ENCODE results near the gene SLC6A19.
A peak's percentile ranks its signal among the peaks of the same experiment; 100 is the strongest.

The SLC6A19 gene

GRCh38 chr5:1161833-1162229, 39.6 kb upstream of the SLC6A19 start:
- H3K27ac Mint-ChIP-seq: no peak overlapping the region
- H3K4me3 Mint-ChIP-seq: no peak overlapping the region
- no peak for ATAC-seq (replicated peaks)

GRCh38 chr5:1162276-1162675, 39.1 kb upstream of the SLC6A19 start:
- Mint-ChIP-seq H3K9me3 (peaks cover 6% of the 10 kb centered on the region in 2 donors), H3K36me3 (peaks cover 6 to 7% of the 10 kb centered on the region in 2 donors), H3K4me3 (no peak overlapping the region), H3K27me3 (peaks cover 46 to 60% of the 10 kb centered on the region in 2 donors), H3K4me1 (peaks cover 10 to 12% of the 10 kb centered on the region in 2 donors), H3K27ac (no peak overlapping the region)
- ATAC-seq (replicated peaks): no peak
- DNase-seq: no peak

More at GRCh38 chr5:1161833-1162229, 39.6 kb upstream of the SLC6A19 start:
- no peak for DNase-seq
- peaks cover 9% of the 10 kb centered on the region in 2 donors for H3K36me3 Mint-ChIP-seq
- H3K9me3 Mint-ChIP-seq: peaks cover 7 to 8% of the 10 kb centered on the region in 2 donors
- H3K27me3 Mint-ChIP-seq: peaks cover 48 to 63% of the 10 kb centered on the region in 2 donors
- H3K4me1 Mint-ChIP-seq: peaks cover 10 to 14% of the 10 kb centered on the region in 2 donors

- Mint-ChIP-seq H3K4me1 (peaks cover 6 to 11% of the 10 kb centered on the region in 2 donors), H3K27me3 (peaks cover 41 to 55% of the 10 kb centered on the region in 2 donors), H3K9me3 (peaks cover 1% of the 10 kb centered on the region in 2 donors), H3K4me3 (no peak overlapping the region), H3K36me3 (peaks cover 2% of the 10 kb centered on the region in 2 donors), H3K27ac (no peak overlapping the region)
- DNase-seq: no peak
- ATAC-seq (replicated peaks): no peak
Measured at GRCh38 chr5:1162751-1163150, 38.6 kb upstream of the SLC6A19 start.

GRCh38 chr5:1163366-1163765, 38.0 kb upstream of the SLC6A19 start:
- H3K27ac Mint-ChIP-seq: no peak overlapping the region
- no peaks in the 10 kb centered on the region for H3K9me3 Mint-ChIP-seq
- ATAC-seq (replicated peaks) (no peak), DNase-seq (no peak)
- H3K27me3 Mint-ChIP-seq: peaks cover 39 to 54% of the 10 kb centered on the region in 2 donors
- no peaks in the 10 kb centered on the region for H3K36me3 Mint-ChIP-seq
- H3K4me3 Mint-ChIP-seq: no peak overlapping the region
- H3K4me1 Mint-ChIP-seq: peaks cover 11 to 16% of the 10 kb centered on the region in 2 donors

GRCh38 chr5:1163879-1164278, 37.5 kb upstream of the SLC6A19 start:
- ATAC-seq (replicated peaks): no peak
- DNase-seq: no peak
- H3K27ac Mint-ChIP-seq: no peak overlapping the region
- H3K9me3 Mint-ChIP-seq: no peaks in the 10 kb centered on the region
- peaks cover 33 to 49% of the 10 kb centered on the region in 2 donors for H3K27me3 Mint-ChIP-seq
- no peaks in the 10 kb centered on the region for H3K36me3 Mint-ChIP-seq
- H3K4me1 Mint-ChIP-seq: peaks cover 11 to 18% of the 10 kb centered on the region in 2 donors
- H3K4me3 Mint-ChIP-seq: no peak overlapping the region

GRCh38 chr5:1164696-1165630, 36.4 kb upstream of the SLC6A19 start:
- DNase-seq: no peak
- H3K4me3 Mint-ChIP-seq: no peak overlapping the region
- no peaks in the 10 kb centered on the region for H3K36me3 Mint-ChIP-seq
- peak overlapping the region; percentile 10 for H3K27ac Mint-ChIP-seq
- peaks cover 14 to 18% of the 10 kb centered on the region in 2 donors for H3K4me1 Mint-ChIP-seq
- peaks cover 32 to 46% of the 10 kb centered on the region in 2 donors for H3K27me3 Mint-ChIP-seq
- no peak for ATAC-seq (replicated peaks)
- H3K9me3 Mint-ChIP-seq: no peaks in the 10 kb centered on the region

- Mint-ChIP-seq H3K4me1 (peaks cover 14 to 18% of the 10 kb centered on the region in 2 donors), H3K4me3 (no peak overlapping the region), H3K27me3 (peaks cover 28 to 39% of the 10 kb centered on the region in 2 donors), H3K27ac (no peak overlapping the region), H3K9me3 (no peaks in the 10 kb centered on the region), H3K36me3 (no peaks in the 10 kb centered on the region)
- DNase-seq (no peak), ATAC-seq (replicated peaks) (no peak)
Measured at GRCh38 chr5:1165864-1166263, 35.5 kb upstream of the SLC6A19 start.

GRCh38 chr5:1166370-1166769, 35.0 kb upstream of the SLC6A19 start:
- DNase-seq (no peak), ATAC-seq (replicated peaks) (no peak)
- Mint-ChIP-seq H3K36me3 (no peaks in the 10 kb centered on the region), H3K4me3 (no peak overlapping the region), H3K27me3 (peaks cover 28 to 39% of the 10 kb centered on the region in 2 donors), H3K9me3 (no peaks in the 10 kb centered on the region), H3K27ac (no peak overlapping the region), H3K4me1 (peaks cover 14 to 18% of the 10 kb centered on the region in 2 donors)

- DNase-seq: no peak
- peak in 1 of 2 donors; percentile 38 for ATAC-seq (replicated peaks)
- H3K36me3 Mint-ChIP-seq: no peaks in the 10 kb centered on the region
- no peak overlapping the region for H3K4me3 Mint-ChIP-seq
- H3K27me3 Mint-ChIP-seq: peaks cover 28 to 39% of the 10 kb centered on the region in 2 donors
- H3K27ac Mint-ChIP-seq: no peak overlapping the region
- no peaks in the 10 kb centered on the region for H3K9me3 Mint-ChIP-seq
- peaks cover 14 to 18% of the 10 kb centered on the region in 2 donors for H3K4me1 Mint-ChIP-seq
Measured at GRCh38 chr5:1167361-1167727, 34.1 kb upstream of the SLC6A19 start.

GRCh38 chr5:1167728-1168709, 33.4 kb upstream of the SLC6A19 start:
- H3K4me3 Mint-ChIP-seq: peak overlapping the region; percentile 79 to 85
- DNase-seq (peak; percentile 56), ATAC-seq (replicated peaks) (peak; percentile 81 to 86)
- peaks cover 12 to 14% of the 10 kb centered on the region in 2 donors for H3K4me1 Mint-ChIP-seq
- H3K9me3 Mint-ChIP-seq: no peaks in the 10 kb centered on the region
- H3K27me3 Mint-ChIP-seq: peaks cover 28 to 39% of the 10 kb centered on the region in 2 donors
- peak overlapping the region; percentile 81 for H3K27ac Mint-ChIP-seq
- H3K36me3 Mint-ChIP-seq: no peaks in the 10 kb centered on the region

GRCh38 chr5:1168796-1169195, 32.6 kb upstream of the SLC6A19 start:
- H3K4me3 Mint-ChIP-seq: no peak overlapping the region

GRCh38 chr5:1169211-1170115, 31.9 kb upstream of the SLC6A19 start:
- no peak for DNase-seq
- no peak for ATAC-seq (replicated peaks)
- Mint-ChIP-seq H3K27ac (no peak overlapping the region), H3K27me3 (peaks cover 31 to 43% of the 10 kb centered on the region in 2 donors), H3K36me3 (no peaks in the 10 kb centered on the region), H3K9me3 (peaks cover 0 to 1% of the 10 kb centered on the region in 2 donors), H3K4me3 (no peak overlapping the region), H3K4me1 (peaks cover 12% of the 10 kb centered on the region in 2 donors)

More at GRCh38 chr5:1168796-1169195, 32.6 kb upstream of the SLC6A19 start:
- peaks cover 0 to 1% of the 10 kb centered on the region in 2 donors for H3K9me3 Mint-ChIP-seq
- ATAC-seq (replicated peaks) (no peak), DNase-seq (no peak)
- no peaks in the 10 kb centered on the region for H3K36me3 Mint-ChIP-seq
- no peak overlapping the region for H3K27ac Mint-ChIP-seq
- H3K4me1 Mint-ChIP-seq: peaks cover 12% of the 10 kb centered on the region in 2 donors
- peaks cover 31 to 43% of the 10 kb centered on the region in 2 donors for H3K27me3 Mint-ChIP-seq

GRCh38 chr5:1171340-1171941, 30.0 kb upstream of the SLC6A19 start:
- no peak for DNase-seq
- peaks cover 11 to 12% of the 10 kb centered on the region in 2 donors for H3K4me1 Mint-ChIP-seq
- peaks cover 0 to 3% of the 10 kb centered on the region in 2 donors for H3K9me3 Mint-ChIP-seq
- no peak for ATAC-seq (replicated peaks)
- no peak overlapping the region for H3K4me3 Mint-ChIP-seq
- no peak overlapping the region for H3K27ac Mint-ChIP-seq
- H3K36me3 Mint-ChIP-seq: no peaks in the 10 kb centered on the region
- peaks cover 24 to 35% of the 10 kb centered on the region in 2 donors for H3K27me3 Mint-ChIP-seq

Measured in stimulated activated naive B cell treated with anti-CD40 and anti-IgM and Interleukin-4, amounts not matched to agents 10 μg/mL and 1 μg/mL and 100 μg/mL, for 72 hours (primary cell).